Osteoblast (primary cell): ENCODE results near the gene TPCN1. TPM values are rescaled to one million over a fixed set of nuclear protein-coding genes. Genes with fewer than 3 reads are reported as not detected.

Source experiments
- DNase-seq: peaks from one replicate; pipeline ENCODE4 v3.0.0; 2011; ENCODE audit warnings: low spot score, mixed read lengths; ENCODE audit not compliant: insufficient read length; ENCODE audit errors: missing footprints
- H2AFZ ChIP-seq: 2 replicates; pipeline ENCODE4 v1.6.0; 2011; ENCODE audit warnings: mild to moderate bottlenecking, low read length
- H3K27ac ChIP-seq: 2 replicates; pipeline ENCODE4 v1.5.1; 2011; ENCODE audit warnings: mild to moderate bottlenecking, low read depth, low read length, moderate library complexity
- H3K27me3 ChIP-seq: 2 replicates; pipeline ENCODE4 v1.6.0; 2012; ENCODE audit warnings: mild to moderate bottlenecking, control low read depth, inconsistent platforms, low read length, moderate library complexity; ENCODE audit not compliant: insufficient read depth
- H3K36me3 ChIP-seq: 2 replicates; pipeline ENCODE4 v1.5.1; 2011; ENCODE audit warnings: mild to moderate bottlenecking, low read length, control low read depth, moderate library complexity; ENCODE audit not compliant: insufficient read depth
- H3K4me1 ChIP-seq: 2 replicates; pipeline ENCODE4 v1.5.1; 2011; ENCODE audit warnings: mild to moderate bottlenecking, low read length, control low read depth, moderate library complexity; ENCODE audit not compliant: insufficient read depth
- H3K4me2 ChIP-seq: 2 replicates; pipeline ENCODE4 v1.6.0; 2011; ENCODE audit warnings: mild to moderate bottlenecking, low read length; ENCODE audit not compliant: insufficient read depth
- H3K4me3 ChIP-seq: fragments of 200-600 bp; sonication (generic); 3 replicates; pipeline ENCODE4 v1.5.1; 2012; ENCODE audit warnings: mild to moderate bottlenecking, low read length, inconsistent platforms; ENCODE audit not compliant: insufficient read depth
- H3K79me2 ChIP-seq: 2 replicates; pipeline ENCODE4 v1.6.0; 2012; ENCODE audit warnings: mild to moderate bottlenecking, low read length, control low read depth, inconsistent platforms; ENCODE audit not compliant: insufficient read depth
- H3K9me3 ChIP-seq: 2 replicates; pipeline ENCODE4 v1.5.1; 2011; ENCODE audit warnings: low read depth, low read length, control low read depth
- H4K20me1 ChIP-seq: 2 replicates; pipeline ENCODE4 v1.6.0; 2012; ENCODE audit warnings: mild to moderate bottlenecking, low read length, control low read depth; ENCODE audit not compliant: insufficient read depth
- total RNA-seq: library from RNA; depleted of rRNA; stranded (reverse); fragments of >200 nt; gene quantifications from 2 replicates; pipeline ENCODE4 v1.2.3, GENCODE V29; 2012
- TF ChIP-seq, protein P1 (sequence below): IDR thresholded peaks from 2 replicates; pipeline ENCODE4 v1.5.1; 2011; ENCODE audit warnings: mild to moderate bottlenecking, low read depth, low read length, moderate library complexity; ENCODE audit errors: extremely low read depth

The TPCN1 gene
- total RNA-seq, 1 donor: 25.7 TPM

DNA sequence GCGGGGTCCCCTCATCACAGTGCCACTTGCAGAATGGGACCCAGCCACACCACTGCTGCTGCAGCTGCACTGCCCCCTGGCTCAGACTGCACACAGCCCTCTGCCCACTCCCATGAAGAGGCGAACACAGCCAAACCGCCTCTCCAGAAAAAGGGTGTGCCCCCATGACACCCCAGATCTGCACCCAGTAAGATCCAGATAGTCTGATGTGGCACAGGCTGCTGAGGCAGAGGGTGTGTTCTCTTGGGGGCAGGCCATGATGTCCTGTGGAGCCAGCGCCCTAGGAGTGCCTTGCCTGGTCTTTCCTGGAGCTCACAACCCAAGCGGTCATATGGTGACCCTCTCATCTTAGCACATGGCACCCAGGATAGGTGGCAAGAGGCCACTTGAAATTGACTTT lies 69.2 kb downstream of the TPCN1 start:
- no peak overlapping the region for H3K4me3 ChIP-seq
- no peaks in the 10 kb centered on the region for H3K27me3 ChIP-seq
- H3K4me1 ChIP-seq: peaks cover 19% of the 10 kb centered on the region
- TF ChIP-seq, protein P1, sequence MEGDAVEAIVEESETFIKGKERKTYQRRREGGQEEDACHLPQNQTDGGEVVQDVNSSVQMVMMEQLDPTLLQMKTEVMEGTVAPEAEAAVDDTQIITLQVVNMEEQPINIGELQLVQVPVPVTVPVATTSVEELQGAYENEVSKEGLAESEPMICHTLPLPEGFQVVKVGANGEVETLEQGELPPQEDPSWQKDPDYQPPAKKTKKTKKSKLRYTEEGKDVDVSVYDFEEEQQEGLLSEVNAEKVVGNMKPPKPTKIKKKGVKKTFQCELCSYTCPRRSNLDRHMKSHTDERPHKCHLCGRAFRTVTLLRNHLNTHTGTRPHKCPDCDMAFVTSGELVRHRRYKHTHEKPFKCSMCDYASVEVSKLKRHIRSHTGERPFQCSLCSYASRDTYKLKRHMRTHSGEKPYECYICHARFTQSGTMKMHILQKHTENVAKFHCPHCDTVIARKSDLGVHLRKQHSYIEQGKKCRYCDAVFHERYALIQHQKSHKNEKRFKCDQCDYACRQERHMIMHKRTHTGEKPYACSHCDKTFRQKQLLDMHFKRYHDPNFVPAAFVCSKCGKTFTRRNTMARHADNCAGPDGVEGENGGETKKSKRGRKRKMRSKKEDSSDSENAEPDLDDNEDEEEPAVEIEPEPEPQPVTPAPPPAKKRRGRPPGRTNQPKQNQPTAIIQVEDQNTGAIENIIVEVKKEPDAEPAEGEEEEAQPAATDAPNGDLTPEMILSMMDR: no peak
- peaks cover 3% of the 10 kb centered on the region for H4K20me1 ChIP-seq
- no peak overlapping the region for H3K27ac ChIP-seq
- H3K9me3 ChIP-seq: no peaks in the 10 kb centered on the region
- H3K36me3 ChIP-seq: peaks cover 22% of the 10 kb centered on the region
- no peak for DNase-seq
- H3K79me2 ChIP-seq: no peaks in the 10 kb centered on the region
- H3K4me2 ChIP-seq: no peak overlapping the region
- no peak overlapping the region for H2AFZ ChIP-seq

DNA sequence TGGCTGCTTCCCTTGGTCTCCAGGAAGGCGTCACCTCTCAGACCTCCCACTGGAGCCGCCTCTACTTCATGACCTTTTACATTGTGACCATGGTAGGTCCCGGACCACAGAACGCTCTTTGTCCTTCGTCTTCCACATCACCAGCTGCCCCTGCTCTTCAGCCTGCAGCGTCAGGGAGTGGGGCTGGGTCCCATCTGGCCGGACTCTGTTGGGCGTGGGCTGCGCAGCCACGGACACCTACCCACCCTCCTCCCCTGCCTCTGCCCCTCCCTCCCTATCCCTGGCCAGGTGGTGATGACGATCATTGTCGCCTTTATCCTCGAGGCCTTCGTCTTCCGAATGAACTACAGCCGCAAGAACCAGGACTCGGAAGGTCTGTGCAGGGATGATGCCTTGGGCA lies 70.3 kb downstream of the TPCN1 start:
- H3K36me3 ChIP-seq: peaks cover 25% of the 10 kb centered on the region
- H2AFZ ChIP-seq: no peak overlapping the region
- H3K4me3 ChIP-seq: no peak overlapping the region
- no peak overlapping the region for H3K27ac ChIP-seq
- no peak overlapping the region for H3K4me2 ChIP-seq
- no peaks in the 10 kb centered on the region for H3K79me2 ChIP-seq
- no peaks in the 10 kb centered on the region for H3K9me3 ChIP-seq
- peaks cover 3% of the 10 kb centered on the region for H4K20me1 ChIP-seq
- peak; percentile 86 for DNase-seq
- H3K4me1 ChIP-seq: peaks cover 19% of the 10 kb centered on the region
- H3K27me3 ChIP-seq: no peaks in the 10 kb centered on the region
- TF ChIP-seq, protein P1: no peak

- H3K4me1 ChIP-seq: peaks cover 19% of the 10 kb centered on the region
- peak; percentile 95 for DNase-seq
- H3K4me3 ChIP-seq: no peak overlapping the region
- no peak overlapping the region for H2AFZ ChIP-seq
- no peak overlapping the region for H3K4me2 ChIP-seq
- no peaks in the 10 kb centered on the region for H3K79me2 ChIP-seq
- peak overlapping the region; percentile 43 for H3K27ac ChIP-seq
- no peaks in the 10 kb centered on the region for H3K27me3 ChIP-seq
- H3K9me3 ChIP-seq: no peaks in the 10 kb centered on the region
- TF ChIP-seq, protein P1: no peak
- peaks cover 26% of the 10 kb centered on the region for H3K36me3 ChIP-seq
- H4K20me1 ChIP-seq: peaks cover 3% of the 10 kb centered on the region
Observed at GRCh38 chr12:113292091-113292490, 70.8 kb downstream of the TPCN1 start.

DNA sequence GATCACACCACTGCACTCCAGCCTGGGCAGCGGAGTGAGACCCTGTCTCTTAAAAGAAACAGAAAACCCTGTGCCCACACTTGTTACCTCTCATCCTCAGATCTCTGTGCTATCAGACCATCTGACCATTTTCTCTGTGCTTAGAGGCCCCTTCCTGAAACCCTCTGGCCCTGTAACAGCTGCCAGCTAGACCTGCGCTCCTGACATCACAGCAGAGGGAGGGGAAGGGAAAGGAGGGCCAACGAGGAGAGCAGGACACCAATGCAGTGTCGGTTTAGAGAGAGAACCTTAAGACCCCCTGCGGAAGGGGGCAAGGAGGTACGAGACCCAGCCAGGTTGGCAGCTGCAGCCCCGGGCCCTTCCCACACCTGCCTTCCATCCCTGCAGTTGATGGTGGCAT lies 71.3 kb downstream of the TPCN1 start:
- Histone ChIP-seq H3K4me3 (no peak overlapping the region), H3K79me2 (no peaks in the 10 kb centered on the region), H3K4me2 (no peak overlapping the region), H3K27me3 (no peaks in the 10 kb centered on the region), H3K4me1 (peaks cover 19% of the 10 kb centered on the region), H3K9me3 (no peaks in the 10 kb centered on the region), H2AFZ (no peak overlapping the region), H4K20me1 (peaks cover 3% of the 10 kb centered on the region), H3K27ac (peak overlapping the region; percentile 43), H3K36me3 (peaks cover 26% of the 10 kb centered on the region)
- peak; percentile 58 for DNase-seq
- TF ChIP-seq, protein P1: no peak
